HG03521 (cell line): ENCODE results near the gene ANO9.
"Not testable (repeated sequence)": the region's sequence is repeated elsewhere in the genome, so short reads cannot be mapped to it uniquely, and the experiment has no call there.

ENCODE experiments used
- ATAC-seq: cut with Tn5 transposase; IDR thresholded peaks from one replicate; pipeline ENCODE4 v1.9.1; 2021; ENCODE audit warnings: mild to moderate bottlenecking, moderate library complexity; ENCODE audit not compliant: unreplicated experiment

ANO9 gene

GRCh38 chr11:437228-437870, 4.5 kb downstream of the ANO9 start:
- no peak for ATAC-seq

GRCh38 chr11:434999-435740, 6.6 kb downstream of the ANO9 start:
- not testable (repeated sequence) for ATAC-seq

GRCh38 chr11:434496-434895, 7.3 kb downstream of the ANO9 start:
- no peak for ATAC-seq

- ATAC-seq, result no peak
Measured at GRCh38 chr11:433641-434040, 8.2 kb downstream of the ANO9 start.

GRCh38 chr11:433111-433510, 8.7 kb downstream of the ANO9 start:
- ATAC-seq, result no peak

- ATAC-seq, result no peak
Measured at GRCh38 chr11:432501-433100, 9.2 kb downstream of the ANO9 start.

GRCh38 chr11:431921-432320, 9.9 kb downstream of the ANO9 start:
- no peak for ATAC-seq

- ATAC-seq, result no peak
Measured at GRCh38 chr11:429931-430456, 11.8 kb downstream of the ANO9 start.

- ATAC-seq, result no peak
Measured at GRCh38 chr11:429391-429790, 12.4 kb downstream of the ANO9 start.

GRCh38 chr11:428295-428694, 13.5 kb downstream of the ANO9 start:
- no peak for ATAC-seq

GRCh38 chr11:426851-427250, 15.0 kb downstream of the ANO9 start:
- no peak for ATAC-seq

GRCh38 chr11:425301-425700, 16.5 kb downstream of the ANO9 start:
- no peak for ATAC-seq

GRCh38 chr11:424766-425165, 17.0 kb downstream of the ANO9 start:
- not testable (repeated sequence) for ATAC-seq

- no peak for ATAC-seq
Measured at GRCh38 chr11:424232-424631, 17.6 kb downstream of the ANO9 start.

- ATAC-seq, result no peak
Measured at GRCh38 chr11:422249-422656, 19.6 kb downstream of the ANO9 start.

GRCh38 chr11:420911-421321, 20.9 kb downstream of the ANO9 start:
- no peak for ATAC-seq

GRCh38 chr11:420054-420910, 21.5 kb downstream of the ANO9 start:
- no peak for ATAC-seq

GRCh38 chr11:419248-420005, 22.4 kb downstream of the ANO9 start:
- ATAC-seq, result no peak

- no peak for ATAC-seq
Measured at GRCh38 chr11:418343-419247, 23.2 kb downstream of the ANO9 start.
